Keratinocyte (primary cell): ENCODE measurements around the gene KDM4F.

Experiments
- CTCF ChIP-seq, 3 experiments: IDR thresholded peaks in 1 of 3; conservative IDR thresholded peaks in 1 of 3; optimal IDR thresholded peaks in 1 of 3; 2 replicates in 2 of 3; 3 replicates in 1 of 3; pipeline versions ENCODE3 to v1.5.1; 2011; ENCODE audit warnings: low read length in 3 of 3, mild to moderate bottlenecking in 3 of 3, moderate library complexity in 2 of 3, control low read depth in 1 of 3, inconsistent platforms in 1 of 3; ENCODE audit not compliant: insufficient read depth in 2 of 3; ENCODE audit errors: extremely low read depth in 1 of 3
- EZH2 ChIP-seq: IDR thresholded peaks from one replicate; pipeline ENCODE4 v1.6.1; 2012; ENCODE audit warnings: inconsistent platforms, mild to moderate bottlenecking, low read length, moderate library complexity

- TF ChIP-seq CTCF (optimal IDR thresholded peaks at IDR 0.05 in 1 of 3, IDR thresholded peaks at IDR 0.05 in 1 of 3, conservative IDR thresholded peaks at IDR 0.05 in 1 of 3; ENCODE audit: extremely low read depth in 1 of 3, insufficient read depth in 2 of 3, low read length in 3 of 3) (no peak), EZH2 (no peak)
Observed at GRCh38 chr11:95076981-95077380, 27.8 kb downstream of the KDM4F start.
